ENCODE measurements around the gene NDUFAF2. TPM values are rescaled to one million over a fixed set of nuclear protein-coding genes. Genes with fewer than 3 reads are reported as not detected.

The NDUFAF2 gene
- 42.0 and 45.3 TPM in 2 replicates for total RNA-seq

GRCh38 chr5:60944904-60945812 lies at the start of gene NDUFAF2, which contains the start of gene ERCC8:
Gene NDUFAF2, plus strand, starts transcription at chr5:60945205. Its CDS starts 51 bp downstream, at chr5:60945256.
Gene ERCC8, minus strand, starts transcription at chr5:60945070. Its CDS starts 62 bp downstream, at chr5:60945008.

GRCh38 chr5:61162010-61162831 lies 217.2 kb downstream of the NDUFAF2 start, which contains the start of gene SMIM15:
Gene SMIM15, minus strand, starts transcription at chr5:61162468. Its CDS starts 2,297 bp downstream, at chr5:61160171.

Other genes starting within 250 kb of the NDUFAF2 start
- 0.15 and 0.94 TPM in 2 replicates for gene DEPDC1B, start 245.0 kb upstream of the NDUFAF2 start, total RNA-seq
- gene ELOVL7, start 100.9 kb upstream of the NDUFAF2 start, total RNA-seq = 0.12 TPM in 1 of 2 replicates, not detected in the other
- gene ERCC8, start 135 bp upstream of the NDUFAF2 start, total RNA-seq = 11.2 and 15.6 TPM in 2 replicates
- gene SMIM15, start 217.3 kb downstream of the NDUFAF2 start, total RNA-seq = 26.6 and 27.0 TPM in 2 replicates